A549 (cell line): Measurements from ENCODE around the gene ARHGEF26. TPM values are rescaled to one million over a fixed set of nuclear protein-coding genes. Genes with fewer than 3 reads are reported as not detected.

Experiments
- ATAC-seq, 2 experiments: fragments of 200-7000 bp in 1 of 2; fragments of >200 bp in 1 of 2; cut with Nextera tagmentation in 1 of 2; cut with Tn5 transposase in 1 of 2; 3 replicates each; pipeline versions ENCODE4 v1.8.0 to v1.9.1; 2018 to 2020; ENCODE audit warnings: mild to moderate bottlenecking in 1 of 2, moderate library complexity in 1 of 2
- CTCF ChIA-PET: fragments of 300-600 bp; sonication (Branson Sonifier 250); formaldehyde crosslinking; extraction: SDS; loops from one replicate; lab custom pipeline; 2021; ENCODE audit warnings: antibody characterized with exemption, inconsistent platforms; lab: Yijun Ruan, JAX
- POLR2A ChIA-PET: fragments of 350-600 bp; formaldehyde crosslinking; extraction: SDS; loops from one replicate; lab custom pipeline; 2021; ENCODE audit warnings: antibody characterized with exemption, inconsistent platforms; lab: Yijun Ruan, JAX
- DNase-seq, 2 experiments: peaks; one replicate each; pipeline versions ENCODE4 v3.0.0 to v3.0.0-alpha.2; 2011 to 2016; ENCODE audit warnings: low read depth in 1 of 2, low spot score in 1 of 2
- FAIRE-seq: peaks from 2 replicates; lab custom pipeline; 2011; peaks lifted over from hg19 to GRCh38; lab: Jason Lieb, UNC
- H3K27ac ChIP-seq, 2 experiments: fragments of >200 bp; sonication (Bioruptor Twin); formaldehyde crosslinking; 3 replicates each; pipeline ENCODE4 v1.5.1; 2016 to 2017
- H3K4me1 ChIP-seq: fragments of >200 bp; sonication (Bioruptor Twin); formaldehyde crosslinking; 3 replicates; pipeline ENCODE4 v1.6.1; 2016
- H3K4me2 ChIP-seq: fragments of >200 bp; sonication (Bioruptor Twin); formaldehyde crosslinking; 3 replicates; pipeline ENCODE4 v1.6.1; 2016
- H3K4me3 ChIP-seq: fragments of >200 bp; sonication (Bioruptor Twin); formaldehyde crosslinking; 3 replicates; pipeline ENCODE4 v1.5.1; 2016
- H3K9me3 ChIP-seq: fragments of >200 bp; sonication (Bioruptor Twin); formaldehyde crosslinking; 3 replicates; pipeline ENCODE4 v1.6.1; 2016
- ATOH8 ChIP-seq: fragments of 250-450 bp; sonication (Bioruptor Pico); IDR thresholded peaks from 2 replicates; pipeline ENCODE4 v1.5.0; 2020; ENCODE audit warnings: low read depth, mild to moderate bottlenecking, moderate library complexity
- BHLHE40 ChIP-seq: IDR thresholded peaks from 2 replicates; pipeline ENCODE4 v1.6.1; 2012; ENCODE audit warnings: low read depth, low read length, inconsistent platforms
- CEBPB ChIP-seq, 2 experiments: fragments of >200 bp in 1 of 2; sonication (Bioruptor Twin) in 1 of 2; formaldehyde crosslinking in 1 of 2; IDR thresholded peaks; 2 replicates each; pipeline ENCODE4 v1.6.1; 2012 to 2016
- CHD2 ChIP-seq: fragments of 150-350 bp; IDR thresholded peaks from 2 replicates; pipeline ENCODE4 v1.6.1; 2014; ENCODE audit warnings: low read length; ENCODE audit not compliant: partially characterized antibody
- CHD4 ChIP-seq: fragments of 200-600 bp; sonication (generic); IDR thresholded peaks from 2 replicates; pipeline ENCODE4 v1.6.1; 2016; ENCODE audit warnings: antibody characterized with exemption, mild to moderate bottlenecking, borderline replicate concordance
- E2F6 ChIP-seq: IDR thresholded peaks from 2 replicates; pipeline ENCODE4 v1.6.1; 2012; ENCODE audit warnings: low read depth, borderline replicate concordance
- EHMT2 ChIP-seq: fragments of 200-600 bp; sonication (generic); IDR thresholded peaks from 2 replicates; pipeline ENCODE4 v1.6.1; 2016; ENCODE audit warnings: antibody characterized with exemption, low read depth, mild to moderate bottlenecking, moderate library complexity
- FOSB ChIP-seq: fragments of 250-450 bp; sonication (Bioruptor Pico); IDR thresholded peaks from 2 replicates; pipeline ENCODE4 v1.5.0; 2020; ENCODE audit warnings: mild to moderate bottlenecking, moderate library complexity
- FOSL2 ChIP-seq, 2 experiments: fragments of 450-650 bp in 1 of 2; fragments of >200 bp in 1 of 2; sonication (Bioruptor Twin) in 1 of 2; formaldehyde crosslinking; IDR thresholded peaks; 2 replicates each; pipeline versions ENCODE4 v1.5.0 to v1.6.1; 2016 to 2020; ENCODE audit warnings: mild to moderate bottlenecking in 1 of 2, moderate library complexity in 1 of 2
- GATA3 ChIP-seq: IDR thresholded peaks from 2 replicates; pipeline ENCODE4 v1.6.1; 2012; ENCODE audit warnings: borderline replicate concordance
- HDAC2 ChIP-seq: fragments of 200-600 bp; sonication (generic); IDR thresholded peaks from 2 replicates; pipeline ENCODE4 v1.6.1; 2016
- JUNB ChIP-seq: fragments of >200 bp; sonication (Bioruptor Twin); formaldehyde crosslinking; IDR thresholded peaks from 2 replicates; pipeline ENCODE4 v1.6.1; 2016
- KDM1A ChIP-seq: fragments of 200-600 bp; sonication (generic); IDR thresholded peaks from 2 replicates; pipeline ENCODE4 v1.6.1; 2016; ENCODE audit warnings: low read depth, mild to moderate bottlenecking
- KDM5A ChIP-seq: fragments of 200-600 bp; sonication (generic); IDR thresholded peaks from 2 replicates; pipeline ENCODE4 v1.6.1; 2016; ENCODE audit warnings: antibody characterized with exemption, mild to moderate bottlenecking
- MAZ ChIP-seq: fragments of 150-350 bp; IDR thresholded peaks from 2 replicates; pipeline ENCODE4 v1.6.1; 2014; ENCODE audit warnings: antibody characterized with exemption, low read depth, low read length, borderline replicate concordance
- MYC ChIP-seq: IDR thresholded peaks from 2 replicates; pipeline ENCODE4 v1.6.1; 2012; ENCODE audit warnings: mild to moderate bottlenecking, inconsistent platforms, low read length, improper control_type of control experiment, borderline replicate concordance
- NFE2L2 ChIP-seq: fragments of 150-350 bp; conservative IDR thresholded peaks from 2 replicates; pipeline ENCODE4 v1.6.1; 2014; ENCODE audit warnings: low read length
- NPAS2 ChIP-seq: fragments of 250-450 bp; sonication (Bioruptor Pico); IDR thresholded peaks from 2 replicates; pipeline ENCODE4 v1.8.0; 2022; ENCODE audit warnings: mild to moderate bottlenecking, moderate library complexity, borderline replicate concordance
- PHF8 ChIP-seq: fragments of 200-600 bp; sonication (generic); IDR thresholded peaks from 2 replicates; pipeline ENCODE4 v1.6.1; 2016; ENCODE audit warnings: low read depth, mild to moderate bottlenecking, antibody characterized with exemption, moderate library complexity, borderline replicate concordance
- POLR2A ChIP-seq: IDR thresholded peaks from 2 replicates; pipeline ENCODE4 v1.6.1; 2012; ENCODE audit warnings: mild to moderate bottlenecking, low read length
- RAD21 ChIP-seq, 2 experiments: fragments of >200 bp in 1 of 2; sonication (Bioruptor Twin) in 1 of 2; formaldehyde crosslinking in 1 of 2; IDR thresholded peaks in 1 of 2; conservative IDR thresholded peaks in 1 of 2; 2 replicates in 1 of 2; 3 replicates in 1 of 2; pipeline ENCODE4 v1.6.1; 2012 to 2018; ENCODE audit warnings: inconsistent platforms in 1 of 2
- REST ChIP-seq: fragments of 200-600 bp; sonication (generic); IDR thresholded peaks from 2 replicates; pipeline ENCODE4 v1.6.1; 2016; ENCODE audit warnings: antibody characterized with exemption, mild to moderate bottlenecking, moderate library complexity
- RFX5 ChIP-seq: fragments of 450-650 bp; IDR thresholded peaks from 2 replicates; pipeline ENCODE4 v1.7.1; 2014; ENCODE audit warnings: antibody characterized with exemption, mild to moderate bottlenecking, moderate library complexity
- SREBF2 ChIP-seq: fragments of 450-650 bp; IDR thresholded peaks from 2 replicates; pipeline ENCODE4 v1.6.1; 2014; ENCODE audit warnings: mild to moderate bottlenecking, moderate library complexity
- ZNF302 ChIP-seq: fragments of 250-450 bp; sonication (Bioruptor Pico); IDR thresholded peaks from 2 replicates; pipeline ENCODE4 v1.9.0; 2021; ENCODE audit warnings: inconsistent platforms, mild to moderate bottlenecking, moderate library complexity
- WGBS: methylation state at CpG from one replicate; pipeline ENCODE4 v1.1.6; 2017; ENCODE audit errors: missing lambda C conversion rate; 5-methylcytosine and 5-hydroxymethylcytosine counted together
- polyA plus RNA-seq, 4 experiments: library from polyadenylated mRNA; depleted of rRNA in 3 of 4; stranded (reverse); fragments of >200 nt; fragmentation: RNase III in 1 of 4; extraction: RNeasy Plus Mini Kit Qiagen cat#74134 plus additional on column Dnase treatment in 1 of 4; gene quantifications; 2 replicates in 3 of 4; 3 replicates in 1 of 4; pipeline ENCODE4 v1.2.3, GENCODE V29; 2011 to 2017

Gene ARHGEF26
- polyA plus RNA-seq, 2 of the 4 experiments (the other 2 are of a cell fraction), result 2.9 to 5.8 TPM

- CTCF ChIA-PET, result no interaction called here
- DNase-seq (no peak), ATAC-seq (no peak)
Observed at GRCh38 chr3:154182322-154182922, 61.2 kb downstream of the ARHGEF26 start.

GRCh38 chr3:154182975-154183374 is 61.8 kb downstream of the ARHGEF26 start:
- H3K4me3 ChIP-seq, result no peak overlapping the region
- FAIRE-seq (no peak), ATAC-seq (no peak), DNase-seq (no peak)
- H3K4me2 ChIP-seq, result no peak overlapping the region
- no peak overlapping the region for H3K27ac ChIP-seq
- H3K9me3 ChIP-seq, result no peaks in the 10 kb centered on the region
- POLR2A ChIA-PET, result no interaction called here
- TF ChIP-seq MYC (no peak), E2F6 (no peak), CHD4 (no peak), REST (no peak), ZNF302 (no peak), FOSL2 (IDR thresholded peaks at IDR 0.05) (no peak), FOSL2 (CRISPR knock-in tag; IDR thresholded peaks at IDR 0.05) (no peak), EHMT2 (no peak), FOSB (CRISPR knock-in tag) (no peak), KDM5A (no peak), CHD2 (no peak)
- TF ChIP-seq, all 56 proteins: peak for 0
- CTCF ChIA-PET, result interaction anchor here (1.0 kb wide), 1 partner anchor 15 kb away, joined by 3 read pairs; no protein-coding TSS in a partner anchor
- no peaks in the 10 kb centered on the region for H3K4me1 ChIP-seq

More at GRCh38 chr3:154182322-154182922, 61.2 kb downstream of the ARHGEF26 start:
- H3K4me3 ChIP-seq, result no peak overlapping the region
- WGBS, result 93% methylated on average over 4 of the region's 4 CpGs
- no peak overlapping the region for H3K4me2 ChIP-seq
- H3K27ac ChIP-seq, result no peak overlapping the region
- no peaks in the 10 kb centered on the region for H3K9me3 ChIP-seq
- no peaks in the 10 kb centered on the region for H3K4me1 ChIP-seq
- TF ChIP-seq PHF8 (no peak), CEBPB (IDR thresholded peaks at IDR 0.05) (no peak), RFX5 (no peak), FOSL2 (IDR thresholded peaks at IDR 0.05) (no peak), FOSL2 (CRISPR knock-in tag; IDR thresholded peaks at IDR 0.05) (no peak), RAD21 (conservative IDR thresholded peaks at IDR 0.05 in 1 of 2, IDR thresholded peaks at IDR 0.05 in 1 of 2) (no peak), ZNF302 (no peak)
- POLR2A ChIA-PET, result no interaction called here
- no peak for FAIRE-seq

- no peak for TF ChIP-seq ATOH8
- TF ChIP-seq NPAS2 (CRISPR knock-in tag), result no peak
- no peak for TF ChIP-seq HDAC2
- no peak for TF ChIP-seq SREBF2
- no peak for TF ChIP-seq POLR2A
- no peak for TF ChIP-seq GATA3
- TF ChIP-seq JUNB, result no peak
- TF ChIP-seq EHMT2, result no peak
- no peak for TF ChIP-seq KDM1A
- TF ChIP-seq NFE2L2, result no peak
- no peak for TF ChIP-seq MAZ
- no peak for TF ChIP-seq BHLHE40
- TF ChIP-seq, all 56 proteins: peak for 0
- CTCF ChIA-PET, result no interaction called here
- Histone ChIP-seq H3K4me1 (no peaks in the 10 kb centered on the region), H3K9me3 (no peaks in the 10 kb centered on the region), H3K4me2 (no peak overlapping the region), H3K4me3 (no peak overlapping the region), H3K27ac (no peak overlapping the region)
- no peak for DNase-seq
- no peak for FAIRE-seq
- POLR2A ChIA-PET, result no interaction called here
- 83% methylated on average over 4 of the region's 4 CpGs for WGBS
- ATAC-seq, result no peak
Observed at GRCh38 chr3:154184582-154184981, 63.4 kb downstream of the ARHGEF26 start.
